Kidney glomerular epithelial cell (primary cell): Measurements from ENCODE around the gene EFR3B.

Experiments used
- DNase-seq: peaks from one replicate; lab custom pipeline; 2025; lab: John Stamatoyannopoulos, UW

The EFR3B gene

GRCh38 chr2:25187729-25188350, 146.0 kb downstream of the EFR3B start:
- DNase-seq = no peak

GRCh38 chr2:25188405-25188804, 146.5 kb downstream of the EFR3B start:
- DNase-seq = no peak

DNA sequence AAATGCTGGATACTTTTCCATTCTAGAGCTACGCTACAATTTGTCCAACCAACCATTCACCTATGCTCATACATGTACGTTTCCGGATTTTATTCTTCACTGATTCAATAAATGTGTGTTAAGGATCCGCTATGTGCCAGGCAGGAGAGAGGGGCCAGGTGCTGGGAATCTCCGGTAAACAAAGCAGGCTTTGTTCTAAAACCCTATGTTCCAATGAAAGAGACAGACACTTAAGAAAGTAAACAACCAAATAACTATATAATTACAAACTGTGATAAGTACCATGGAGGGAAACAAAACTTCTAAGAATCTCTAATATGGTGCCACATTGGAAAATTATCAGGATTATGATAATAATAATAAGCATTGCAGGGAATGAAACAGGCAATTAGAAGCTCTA, 148.7 kb downstream of the EFR3B start:
- no peak for DNase-seq

DNA sequence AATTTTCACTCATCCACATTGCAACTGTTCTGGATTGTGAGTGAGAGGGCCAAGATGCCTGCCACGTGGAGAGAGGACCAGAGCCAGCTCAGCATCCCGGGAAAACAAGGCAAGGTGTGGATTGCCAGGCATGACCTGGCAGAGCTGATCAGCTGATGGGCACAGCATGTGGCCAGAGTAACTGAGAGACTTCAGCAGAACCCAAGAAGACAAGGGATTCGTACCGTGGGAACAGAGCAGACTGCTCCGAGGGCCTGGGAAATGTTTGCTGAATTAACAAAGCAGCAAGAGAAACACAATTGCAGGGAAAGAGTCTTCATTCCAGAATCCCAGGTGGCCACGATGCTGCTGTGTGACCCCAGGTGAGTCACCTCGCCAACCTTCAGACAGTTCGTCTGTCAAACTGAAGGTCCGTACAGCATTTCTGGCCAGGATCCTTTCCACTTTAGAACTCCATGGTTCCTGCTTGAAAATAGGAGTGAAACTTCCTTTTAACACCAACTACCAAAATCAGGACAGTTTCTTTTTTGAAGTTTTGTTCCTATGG, 152.8 kb downstream of the EFR3B start:
- DNase-seq = no peak

DNA sequence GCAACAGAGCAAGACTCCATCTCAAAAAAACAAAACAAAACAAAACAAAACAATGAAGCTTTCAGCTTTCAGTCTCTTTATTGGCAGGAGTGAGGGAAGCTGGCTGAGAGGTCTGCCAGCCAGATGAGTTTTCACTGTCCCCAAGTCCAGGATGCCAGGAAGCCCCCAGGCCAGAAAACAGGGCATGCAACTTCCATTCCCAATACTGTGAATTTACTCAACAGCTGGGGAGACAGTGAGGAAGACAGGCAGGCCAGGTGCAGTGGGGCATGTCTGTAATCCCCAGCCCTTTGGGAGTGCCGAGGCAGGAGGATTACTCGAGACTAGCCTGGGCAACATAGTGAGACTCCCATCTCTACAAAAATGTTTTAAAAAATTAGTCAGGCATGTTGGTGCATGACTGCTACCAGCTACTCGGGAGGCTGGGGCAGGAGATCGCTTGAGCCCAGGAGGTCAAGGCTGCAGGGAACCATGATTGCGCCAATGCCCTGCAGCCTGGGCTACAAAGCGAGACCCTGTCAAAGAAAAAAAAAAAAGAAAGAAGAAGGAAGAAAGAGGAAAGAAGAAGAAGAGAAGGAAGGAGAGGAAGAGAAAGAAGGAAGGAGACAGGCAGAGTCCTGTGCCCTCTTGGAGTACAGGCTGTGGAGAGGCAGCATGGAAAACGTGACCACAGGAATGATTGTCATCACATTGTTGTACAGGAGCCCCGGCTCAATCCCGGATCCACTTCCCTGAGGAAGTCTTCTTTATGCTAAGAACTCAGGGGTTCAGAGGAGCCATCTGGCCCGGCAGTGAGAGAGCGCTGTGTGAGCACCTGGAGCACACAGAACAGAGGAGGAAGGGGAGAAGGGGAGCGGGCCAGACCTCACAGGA, 155.7 kb downstream of the EFR3B start:
- DNase-seq = no peak

DNA sequence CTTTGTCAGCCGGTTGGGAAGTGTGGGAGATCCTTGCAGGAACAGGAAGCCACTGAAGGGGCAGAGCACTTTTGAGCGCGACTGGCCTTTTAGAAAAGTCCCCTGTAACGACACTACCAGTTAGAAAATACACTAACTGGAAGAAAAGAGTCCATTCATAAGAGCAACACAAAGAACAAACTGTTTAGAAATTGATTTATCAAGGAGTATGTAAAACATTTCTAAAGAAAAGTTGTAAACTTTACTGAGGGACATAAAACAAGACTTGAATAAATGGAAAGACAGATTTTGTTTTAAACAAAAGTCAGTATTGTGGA, 156.3 kb downstream of the EFR3B start:
- no peak for DNase-seq

DNA sequence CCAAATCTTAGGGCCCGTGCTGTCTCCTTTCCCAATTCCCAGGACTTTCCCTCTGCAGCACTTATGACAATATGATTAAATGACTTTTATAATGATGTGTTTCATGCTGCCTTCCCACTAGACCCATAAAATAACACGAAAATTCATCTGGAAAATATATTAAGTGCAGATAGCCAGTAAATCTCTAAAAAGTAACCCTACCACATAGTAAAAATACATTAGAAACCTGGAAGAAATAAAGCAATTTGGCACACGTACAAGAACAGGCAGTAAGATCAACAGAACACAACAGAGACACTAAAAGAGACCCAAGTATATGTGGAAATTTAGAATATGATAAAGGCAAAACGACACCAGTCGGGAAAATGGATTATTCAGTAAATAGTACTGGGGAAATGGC, 156.7 kb downstream of the EFR3B start:
- DNase-seq = no peak

- no peak for DNase-seq
Observed at GRCh38 chr2:25201265-25201664, 159.4 kb downstream of the EFR3B start.

GRCh38 chr2:25201794-25202193, 159.9 kb downstream of the EFR3B start:
- no peak for DNase-seq

DNA sequence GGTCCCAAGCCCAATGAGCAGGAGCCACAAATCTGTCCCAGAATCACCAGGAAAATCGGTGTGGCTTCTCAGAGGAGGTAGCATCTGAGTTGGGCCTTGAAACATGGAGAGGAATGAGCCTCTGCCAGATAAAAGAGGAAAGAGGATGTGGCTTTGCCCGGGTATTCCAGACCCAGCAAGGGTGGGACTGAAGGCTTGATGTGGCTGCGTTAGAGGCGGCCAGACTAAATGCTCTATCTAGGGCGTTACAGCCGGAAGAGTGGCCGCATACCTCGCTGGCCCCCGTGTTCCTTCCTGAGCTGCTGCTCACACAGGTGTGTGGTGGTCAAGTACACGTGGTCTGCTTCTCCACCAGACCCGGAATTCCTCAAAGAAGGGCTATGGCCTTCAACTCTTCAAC, 160.4 kb downstream of the EFR3B start:
- no peak for DNase-seq

DNA sequence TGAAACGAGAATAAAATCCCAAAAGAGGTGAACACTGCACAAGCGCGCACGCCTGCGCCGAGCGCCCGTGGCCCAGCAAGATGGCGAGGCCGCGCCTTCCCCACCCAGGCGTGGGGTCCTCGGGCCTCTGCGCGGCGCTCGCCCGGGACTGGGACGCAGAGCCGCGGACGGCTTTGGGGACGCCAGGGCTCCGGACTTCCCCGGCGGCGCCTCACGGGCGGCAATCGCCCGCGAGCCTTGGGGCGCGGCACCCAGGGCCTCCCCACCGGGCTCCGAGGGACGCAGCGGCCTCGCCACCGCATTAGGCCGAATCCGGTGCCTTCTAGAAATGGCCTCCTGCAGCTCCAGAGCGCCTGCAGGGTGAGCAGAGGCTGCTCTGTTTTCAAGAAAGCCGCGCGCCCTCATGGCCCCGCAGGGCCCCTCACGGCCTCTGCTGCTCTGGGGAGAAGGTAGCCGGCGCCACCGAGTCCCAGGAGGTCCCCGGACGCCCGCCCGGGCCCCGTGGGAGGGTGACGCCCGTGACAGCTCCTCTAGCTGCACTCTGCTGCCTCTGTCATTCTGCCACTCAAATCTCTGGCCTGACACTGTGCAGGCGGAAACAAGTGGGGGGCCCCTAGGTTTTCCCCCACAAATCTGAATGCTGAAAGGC, 162.4 kb downstream of the EFR3B start:
- no peak for DNase-seq

DNA sequence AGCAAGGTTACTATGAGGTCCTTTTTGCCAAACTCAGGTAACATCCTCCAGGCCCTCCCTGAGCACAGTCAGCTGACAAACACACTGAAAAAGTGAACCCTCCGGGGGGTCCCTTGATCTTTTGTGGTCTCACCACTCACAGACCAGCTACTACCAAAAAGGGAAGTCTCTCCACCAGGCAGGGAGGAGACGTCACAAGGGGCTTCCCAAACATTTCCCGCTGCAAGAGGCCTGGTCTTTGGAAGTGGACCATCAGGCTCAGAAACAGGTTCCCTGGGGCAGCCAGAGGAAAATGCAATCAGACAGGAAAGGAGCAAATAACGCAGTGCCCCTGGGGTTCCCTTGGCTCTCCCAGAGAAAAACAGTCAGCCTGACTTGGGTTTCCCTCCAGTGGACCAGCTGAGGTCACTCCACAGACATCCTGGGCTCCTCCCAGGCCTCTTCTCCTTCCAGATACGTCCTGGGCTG, 165.2 kb downstream of the EFR3B start:
- no peak for DNase-seq
